Measurements from ENCODE around the gene MRS2. TPM values are rescaled to one million over a fixed set of nuclear protein-coding genes. Genes with fewer than 3 reads are reported as not detected.

Gene MRS2
- total RNA-seq, 2 experiments from 2014 or later = 18.9 to 19.8 TPM

DNA sequence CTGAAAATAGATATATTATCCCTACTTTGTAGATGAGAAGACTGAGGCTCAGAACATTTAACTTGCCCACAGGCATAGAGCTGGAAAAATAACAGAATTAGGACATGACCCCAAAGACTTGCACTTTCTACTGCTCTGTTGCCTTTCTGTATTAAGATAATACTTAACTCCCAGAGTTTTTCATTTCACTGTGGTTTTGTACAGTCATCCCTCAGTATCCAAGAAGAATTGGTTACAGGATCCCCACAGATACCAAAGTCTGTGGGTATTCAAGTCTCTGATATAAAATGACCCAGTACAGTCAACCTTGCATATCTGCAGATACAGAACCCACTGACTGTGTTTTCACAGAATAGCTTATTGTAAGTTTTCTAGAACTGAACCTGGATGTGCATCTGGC lies 16.8 kb downstream of the MRS2 start:
- Mint-ChIP-seq H3K27me3 (ENCODE audit: low read depth) (no peaks in the 10 kb centered on the region), H3K27ac (no peak overlapping the region), H3K36me3 (ENCODE audit: low read depth) (peaks cover 8% of the 10 kb centered on the region), H3K4me3 (no peak overlapping the region), H3K9me3 (no peaks in the 10 kb centered on the region), H3K4me1 (ENCODE audit: low read depth) (no peaks in the 10 kb centered on the region)
- no peak for DNase-seq
- intact Hi-C loops (cut with micrococcal nuclease) = no loop called here
- CTCF ChIA-PET = no interaction called here

DNA sequence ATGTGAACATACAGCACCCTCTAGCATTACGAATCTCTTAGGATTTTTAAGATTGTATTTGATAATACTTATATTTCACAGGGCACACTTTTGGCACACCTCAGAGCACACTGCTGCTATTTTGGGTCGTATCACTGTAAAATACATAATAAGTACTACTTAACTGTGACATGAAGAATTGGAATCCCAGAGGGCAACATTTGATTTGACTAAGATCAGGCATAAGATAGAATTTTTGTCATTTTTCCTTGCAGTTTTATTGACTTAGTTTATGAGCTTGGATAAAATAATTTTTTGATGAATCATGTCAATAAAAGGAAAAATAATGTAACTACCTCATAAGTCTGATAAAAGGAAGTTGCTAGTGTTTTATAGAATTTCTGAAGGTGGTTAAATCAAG lies 22.4 kb downstream of the MRS2 start:
- Mint-ChIP-seq H3K27ac (no peak overlapping the region), H3K4me1 (ENCODE audit: low read depth) (no peaks in the 10 kb centered on the region), H3K9me3 (no peaks in the 10 kb centered on the region), H3K4me3 (no peak overlapping the region), H3K36me3 (ENCODE audit: low read depth) (peaks cover 8% of the 10 kb centered on the region), H3K27me3 (ENCODE audit: low read depth) (no peaks in the 10 kb centered on the region)
- intact Hi-C loops (cut with micrococcal nuclease) = no loop called here
- CTCF ChIA-PET = interaction anchor here (0.7 kb wide), 1 partner anchor 16 kb away, joined by 4 read pairs; no protein-coding TSS in a partner anchor
- DNase-seq = no peak

DNA sequence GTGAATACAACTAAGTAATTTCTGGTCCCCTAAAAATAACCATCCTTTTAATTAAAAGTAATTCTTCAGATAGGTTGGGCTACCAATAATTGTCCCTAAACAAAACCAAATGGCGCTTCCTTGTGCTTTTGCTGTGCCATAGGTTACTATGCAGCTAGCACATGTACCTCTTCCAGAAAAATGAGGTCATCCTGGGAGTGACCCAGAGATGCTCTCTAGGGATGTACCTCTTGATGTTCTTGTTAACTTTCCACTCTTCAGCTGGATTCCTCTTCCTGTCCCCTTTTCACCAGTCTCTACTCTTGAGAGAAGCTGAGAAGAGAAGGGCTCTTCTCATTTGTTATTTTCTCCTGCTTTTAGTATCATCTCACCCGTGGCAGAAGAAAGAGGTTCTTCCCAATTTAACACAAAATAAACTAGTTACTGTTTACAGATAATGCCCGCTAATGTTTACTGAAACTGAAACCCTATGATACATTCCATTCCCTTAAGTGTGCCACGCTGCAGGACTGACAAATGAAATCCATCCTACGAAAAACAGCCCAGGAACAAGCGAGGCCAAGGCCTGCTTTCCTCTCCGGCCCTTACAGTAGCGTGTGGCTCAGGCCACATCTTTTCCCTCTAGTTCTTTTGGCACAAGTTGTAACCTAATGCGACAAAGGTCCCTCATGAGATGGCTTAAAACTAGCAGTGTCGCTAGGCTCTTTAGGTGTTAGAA lies 24.2 kb downstream of the MRS2 start:
- CTCF ChIA-PET = interaction anchor here (0.6 kb wide), 1 partner anchor 11 kb away, joined by 3 read pairs; no protein-coding TSS in a partner anchor
- intact Hi-C loops (cut with micrococcal nuclease) = no loop called here

DNA sequence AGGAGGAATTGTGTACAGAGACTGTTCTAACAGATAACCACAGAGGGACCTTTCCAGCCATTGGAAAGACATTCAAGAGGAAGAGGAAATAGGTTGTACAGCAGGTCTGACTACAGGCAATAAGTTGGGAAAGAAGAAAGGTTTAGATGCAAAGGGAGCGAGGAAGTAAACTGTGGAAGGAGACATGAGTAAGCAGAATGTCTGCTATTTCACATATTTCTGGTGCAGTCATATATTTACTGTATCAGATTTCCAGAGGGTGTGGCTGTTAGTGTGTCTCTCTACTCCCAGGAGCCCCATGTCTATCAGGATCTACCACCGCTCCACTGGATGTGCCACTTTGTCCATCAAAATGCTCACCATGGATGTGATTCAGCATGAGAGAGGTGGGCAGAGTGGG lies 25.9 kb downstream of the MRS2 start:
- no peaks in the 10 kb centered on the region for H3K9me3 Mint-ChIP-seq
- intact Hi-C loops (cut with micrococcal nuclease) = no loop called here
- H3K27ac Mint-ChIP-seq = no peak overlapping the region
- CTCF ChIA-PET = interaction anchor here (2.5 to 3.8 kb wide), 2 partner anchors 12 to 94 kb away, joined by 10 to 21 read pairs; no protein-coding TSS in a partner anchor
- H3K4me3 Mint-ChIP-seq = no peak overlapping the region
- peaks cover 2% of the 10 kb centered on the region for H3K36me3 Mint-ChIP-seq (ENCODE audit: low read depth)
- no peaks in the 10 kb centered on the region for H3K4me1 Mint-ChIP-seq (ENCODE audit: low read depth)
- no peak for DNase-seq
- H3K27me3 Mint-ChIP-seq (ENCODE audit: low read depth) = no peaks in the 10 kb centered on the region

More for the DNA sequence above, 24.2 kb downstream of the MRS2 start:
- Mint-ChIP-seq H3K9me3 (no peaks in the 10 kb centered on the region), H3K4me3 (no peak overlapping the region), H3K36me3 (ENCODE audit: low read depth) (peaks cover 2% of the 10 kb centered on the region), H3K27ac (no peak overlapping the region), H3K27me3 (ENCODE audit: low read depth) (no peaks in the 10 kb centered on the region), H3K4me1 (ENCODE audit: low read depth) (no peaks in the 10 kb centered on the region)
- DNase-seq = no peak

DNA sequence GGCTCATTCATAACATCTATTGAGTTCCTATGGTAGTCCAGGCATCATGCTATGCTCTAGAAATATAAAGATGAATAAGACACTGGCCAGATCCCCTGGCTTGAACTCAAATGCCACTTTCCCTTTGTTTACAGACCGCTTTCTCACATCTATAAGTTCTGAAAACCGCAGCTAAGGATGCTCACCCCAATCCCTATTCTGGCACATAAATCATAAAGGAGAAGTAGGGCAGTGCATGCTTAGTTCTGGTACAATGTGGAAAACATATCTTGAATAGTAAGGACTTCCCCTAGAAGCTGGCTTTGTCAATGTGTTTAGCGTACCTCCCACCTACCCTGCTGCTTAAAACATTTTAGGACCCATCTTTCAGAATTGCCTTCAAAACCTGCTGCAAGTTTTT lies 26.4 kb downstream of the MRS2 start:
- CTCF ChIA-PET = interaction anchor here (2.5 to 3.8 kb wide), 2 partner anchors 12 to 93 kb away, joined by 10 to 21 read pairs; no protein-coding TSS in a partner anchor
- no peaks in the 10 kb centered on the region for H3K27me3 Mint-ChIP-seq (ENCODE audit: low read depth)
- peaks cover 1% of the 10 kb centered on the region for H3K36me3 Mint-ChIP-seq (ENCODE audit: low read depth)
- DNase-seq = no peak
- intact Hi-C loops (cut with micrococcal nuclease) = no loop called here
- no peaks in the 10 kb centered on the region for H3K4me1 Mint-ChIP-seq (ENCODE audit: low read depth)
- no peak overlapping the region for H3K4me3 Mint-ChIP-seq
- H3K27ac Mint-ChIP-seq = no peak overlapping the region
- H3K9me3 Mint-ChIP-seq = no peaks in the 10 kb centered on the region

DNA sequence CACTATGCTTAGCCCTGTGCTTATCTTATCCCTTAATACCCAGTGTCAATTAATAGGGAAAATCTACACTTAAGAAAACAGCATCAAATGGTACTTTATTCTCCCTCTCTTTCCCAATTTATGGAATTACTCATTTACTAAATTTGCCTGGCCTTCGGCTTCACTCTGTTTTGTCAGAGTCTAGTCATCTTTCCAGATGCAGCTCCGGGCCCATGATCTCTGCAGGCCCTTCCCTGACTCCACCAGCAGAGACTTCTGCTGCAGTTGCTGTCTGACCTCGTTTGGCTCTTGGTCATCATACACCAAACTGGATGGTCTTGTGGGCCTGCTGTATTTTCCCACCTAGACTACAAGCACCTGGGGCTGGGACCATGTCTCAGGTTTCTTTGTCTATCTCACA lies 27.4 kb downstream of the MRS2 start:
- CTCF ChIA-PET = interaction anchor here (0.5 to 3.8 kb wide), 15 partner anchors 11 to 537 kb away, joined by 3 to 21 read pairs (median 4); partner anchors contain the start of gene MRS2
- Mint-ChIP-seq H3K36me3 (ENCODE audit: low read depth) (no peaks in the 10 kb centered on the region), H3K9me3 (no peaks in the 10 kb centered on the region), H3K4me3 (no peak overlapping the region), H3K27me3 (ENCODE audit: low read depth) (no peaks in the 10 kb centered on the region), H3K27ac (no peak overlapping the region), H3K4me1 (ENCODE audit: low read depth) (no peaks in the 10 kb centered on the region)
- no peak for DNase-seq
- intact Hi-C loops (cut with micrococcal nuclease) = loop anchor here (2.0 kb wide), 2 partner anchors 151 to 589 kb away; no protein-coding TSS in a partner anchor

DNA sequence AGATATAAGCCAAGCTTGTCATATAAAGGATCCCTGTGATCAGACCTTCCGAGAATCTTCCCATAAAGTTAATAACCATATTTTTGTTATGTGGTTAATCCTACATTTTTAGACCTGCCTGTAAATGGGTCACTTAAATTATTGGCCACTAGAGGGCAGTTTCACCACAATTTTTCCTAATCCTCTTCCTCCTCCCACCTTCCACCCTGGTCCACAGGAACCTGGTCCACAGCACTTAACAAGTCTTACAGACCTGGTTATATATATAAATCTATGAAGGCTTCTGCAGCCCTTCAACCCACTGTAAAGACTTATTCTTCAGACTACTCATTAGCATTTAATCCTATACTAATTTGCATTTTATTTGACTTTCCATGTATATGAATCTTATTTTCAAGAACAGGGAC lies 28.3 kb downstream of the MRS2 start:
- Mint-ChIP-seq H3K27me3 (ENCODE audit: low read depth) (no peaks in the 10 kb centered on the region), H3K9me3 (no peaks in the 10 kb centered on the region), H3K27ac (no peak overlapping the region), H3K4me3 (no peak overlapping the region), H3K4me1 (ENCODE audit: low read depth) (no peaks in the 10 kb centered on the region), H3K36me3 (ENCODE audit: low read depth) (no peaks in the 10 kb centered on the region)
- CTCF ChIA-PET = interaction anchor here (0.5 to 3.8 kb wide), 19 partner anchors 10 to 602 kb away, joined by 3 to 21 read pairs (median 4); partner anchors contain the start of gene MRS2
- peak; percentile 36 for DNase-seq
- intact Hi-C loops (cut with micrococcal nuclease) = loop anchor here (1.0 to 2.0 kb wide), 5 partner anchors 90 to 588 kb away; no protein-coding TSS in a partner anchor

- Mint-ChIP-seq H3K4me3 (no peak overlapping the region), H3K9me3 (no peaks in the 10 kb centered on the region), H3K4me1 (ENCODE audit: low read depth) (no peaks in the 10 kb centered on the region), H3K27ac (no peak overlapping the region), H3K36me3 (ENCODE audit: low read depth) (no peaks in the 10 kb centered on the region), H3K27me3 (ENCODE audit: low read depth) (no peaks in the 10 kb centered on the region)
- no peak for DNase-seq
- intact Hi-C loops (cut with micrococcal nuclease) = no loop called here
- CTCF ChIA-PET = interaction anchor here (1.1 to 3.8 kb wide), 3 partner anchors 86 to 90 kb away, joined by 3 to 21 read pairs (median 6); no protein-coding TSS in a partner anchor
Observed at GRCh38 chr6:24432611-24433010, 29.9 kb downstream of the MRS2 start.

GRCh38 chr6:24436979-24437378 lies 34.2 kb downstream of the MRS2 start:
- DNase-seq = no peak
- intact Hi-C loops (cut with micrococcal nuclease) = no loop called here
- H3K27me3 Mint-ChIP-seq (ENCODE audit: low read depth) = no peaks in the 10 kb centered on the region
- H3K36me3 Mint-ChIP-seq (ENCODE audit: low read depth) = no peaks in the 10 kb centered on the region
- H3K4me1 Mint-ChIP-seq (ENCODE audit: low read depth) = no peaks in the 10 kb centered on the region
- no peak overlapping the region for H3K4me3 Mint-ChIP-seq
- no peaks in the 10 kb centered on the region for H3K9me3 Mint-ChIP-seq
- H3K27ac Mint-ChIP-seq = no peak overlapping the region
- CTCF ChIA-PET = interaction anchor here (0.6 kb wide), 1 partner anchor 10 kb away, joined by 3 read pairs; no protein-coding TSS in a partner anchor

- no peaks in the 10 kb centered on the region for H3K4me1 Mint-ChIP-seq (ENCODE audit: low read depth)
- H3K4me3 Mint-ChIP-seq = no peak overlapping the region
- intact Hi-C loops (cut with micrococcal nuclease) = no loop called here
- no peak for DNase-seq
- no peak overlapping the region for H3K27ac Mint-ChIP-seq
- no peaks in the 10 kb centered on the region for H3K9me3 Mint-ChIP-seq
- H3K27me3 Mint-ChIP-seq (ENCODE audit: low read depth) = no peaks in the 10 kb centered on the region
- H3K36me3 Mint-ChIP-seq (ENCODE audit: low read depth) = no peaks in the 10 kb centered on the region
- CTCF ChIA-PET = interaction anchor here (2.3 kb wide), 1 partner anchor 10 kb away, joined by 10 read pairs; no protein-coding TSS in a partner anchor
Observed at GRCh38 chr6:24439858-24440539, 37.3 kb downstream of the MRS2 start.

- Mint-ChIP-seq H3K36me3 (ENCODE audit: low read depth) (no peaks in the 10 kb centered on the region), H3K27ac (no peak overlapping the region), H3K4me3 (no peak overlapping the region), H3K9me3 (no peaks in the 10 kb centered on the region), H3K4me1 (ENCODE audit: low read depth) (no peaks in the 10 kb centered on the region), H3K27me3 (ENCODE audit: low read depth) (no peaks in the 10 kb centered on the region)
- DNase-seq = no peak
- CTCF ChIA-PET = interaction anchor here (0.6 to 2.3 kb wide), 4 partner anchors 11 to 364 kb away, joined by 3 to 10 read pairs (median 4); no protein-coding TSS in a partner anchor
- intact Hi-C loops (cut with micrococcal nuclease) = no loop called here
Observed at GRCh38 chr6:24440897-24441598, 38.3 kb downstream of the MRS2 start.

- Mint-ChIP-seq H3K4me1 (ENCODE audit: low read depth) (no peaks in the 10 kb centered on the region), H3K27ac (no peak overlapping the region), H3K27me3 (ENCODE audit: low read depth) (no peaks in the 10 kb centered on the region), H3K9me3 (no peaks in the 10 kb centered on the region), H3K4me3 (no peak overlapping the region), H3K36me3 (ENCODE audit: low read depth) (no peaks in the 10 kb centered on the region)
- CTCF ChIA-PET = interaction anchor here (0.6 to 2.3 kb wide), 4 partner anchors 12 to 364 kb away, joined by 3 to 10 read pairs (median 4); no protein-coding TSS in a partner anchor
- DNase-seq = no peak
- intact Hi-C loops (cut with micrococcal nuclease) = no loop called here
Observed at GRCh38 chr6:24441599-24441904, 38.8 kb downstream of the MRS2 start.

Data from activated naive CD4-positive, alpha-beta T cell treated with anti-CD3 and anti-CD28 coated beads for 36 hours (primary cell).